HCEC 1CT (cell line): ENCODE measurements around the gene MTMR12.

Experiments used
- DNase-seq: peaks from one replicate; pipeline ENCODE4 v3.0.0-alpha.2; 2017

Gene MTMR12

GRCh38 chr5:32274548-32275395, 38.0 kb downstream of the MTMR12 start:
- DNase-seq, result no peak

GRCh38 chr5:32273821-32274220, 38.9 kb downstream of the MTMR12 start:
- DNase-seq, result no peak

GRCh38 chr5:32272746-32273145, 40.0 kb downstream of the MTMR12 start:
- no peak for DNase-seq

GRCh38 chr5:32270946-32271345, 41.8 kb downstream of the MTMR12 start:
- no peak for DNase-seq

- no peak for DNase-seq
These were observed 42.6 kb downstream of the MTMR12 start for GRCh38 chr5:32270178-32270577.

GRCh38 chr5:32265902-32266301, 46.8 kb downstream of the MTMR12 start:
- DNase-seq, result no peak

GRCh38 chr5:32264957-32265572, 47.7 kb downstream of the MTMR12 start:
- no peak for DNase-seq

- no peak for DNase-seq
These were observed 49.1 kb downstream of the MTMR12 start for GRCh38 chr5:32263684-32264083.

GRCh38 chr5:32261198-32261597, 51.5 kb downstream of the MTMR12 start:
- DNase-seq, result no peak

GRCh38 chr5:32259033-32259432, 53.7 kb downstream of the MTMR12 start:
- DNase-seq, result no peak

- DNase-seq, result no peak
These were observed 54.3 kb downstream of the MTMR12 start for GRCh38 chr5:32258424-32258823.

- DNase-seq, result no peak
These were observed 57.2 kb downstream of the MTMR12 start for GRCh38 chr5:32255540-32255900.

GRCh38 chr5:32254881-32255539, 57.7 kb downstream of the MTMR12 start:
- DNase-seq, result no peak

GRCh38 chr5:32251871-32252458, 60.8 kb downstream of the MTMR12 start:
- DNase-seq, result no peak

GRCh38 chr5:32249668-32250067, 63.1 kb downstream of the MTMR12 start:
- DNase-seq, result no peak

- no peak for DNase-seq
These were observed 67.0 kb downstream of the MTMR12 start for GRCh38 chr5:32245742-32246141.

- no peak for DNase-seq
These were observed 68.7 kb downstream of the MTMR12 start for GRCh38 chr5:32244017-32244416.

GRCh38 chr5:32241034-32241783, 71.5 kb downstream of the MTMR12 start:
- no peak for DNase-seq

- no peak for DNase-seq
These were observed 73.4 kb downstream of the MTMR12 start for GRCh38 chr5:32239385-32239784.

- DNase-seq, result peak; percentile 46
These were observed 78.9 kb downstream of the MTMR12 start for GRCh38 chr5:32233696-32234447.

GRCh38 chr5:32233220-32233695, 79.5 kb downstream of the MTMR12 start:
- no peak for DNase-seq
